ENCODE measurements around the gene NR3C1. TPM values are rescaled to one million over a fixed set of nuclear protein-coding genes. Genes with fewer than 3 reads are reported as not detected.
A peak's percentile ranks its signal among the peaks of the same experiment; 100 is the strongest.

NR3C1 gene
- total RNA-seq, 1 donor from 2014 or later, result 46.7 TPM

DNA sequence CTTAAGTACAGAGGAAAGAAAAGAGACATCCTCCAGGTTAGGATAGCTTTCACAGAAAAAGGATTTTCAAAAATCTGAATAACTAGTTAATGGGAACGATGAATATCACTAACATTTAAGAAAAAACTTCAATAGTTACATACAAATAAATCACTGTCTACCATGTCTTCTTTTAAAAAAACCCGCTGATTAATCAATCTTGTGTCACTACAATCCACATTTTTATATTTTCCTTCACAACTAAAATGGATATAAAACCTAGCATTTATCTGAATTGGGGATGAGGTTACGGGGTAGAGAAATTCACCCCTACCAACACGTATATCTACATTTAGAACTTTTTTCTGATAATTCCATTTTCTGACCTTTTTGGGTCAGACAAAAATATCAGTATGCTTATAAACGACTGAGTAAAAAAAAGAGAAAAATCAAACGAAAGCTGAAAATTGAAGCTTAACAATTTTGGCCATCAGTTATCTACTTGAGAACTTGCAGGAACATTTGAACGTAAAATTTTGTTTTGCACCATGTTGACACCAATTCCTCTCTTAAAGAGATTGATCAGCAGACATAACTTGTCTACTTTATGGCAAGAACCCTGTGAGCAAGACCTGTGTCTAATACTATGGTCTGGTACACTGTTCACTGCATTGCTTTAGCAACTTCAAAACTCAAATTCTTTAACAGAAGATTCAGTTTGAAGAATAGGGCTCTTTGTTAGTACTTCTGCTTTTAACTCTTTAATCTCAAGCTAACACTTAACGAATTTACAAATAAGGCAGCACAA is 4.8 kb downstream of the NR3C1 start:
- TF ChIP-seq POLR2AphosphoS5 (IDR thresholded peaks at IDR 0.05; ENCODE audit: insufficient read depth in 1 of 2, low read depth in 1 of 2), result no peak
- no peak for TF ChIP-seq POLR2A (IDR thresholded peaks at IDR 0.05)
- TF ChIP-seq, protein P1, sequence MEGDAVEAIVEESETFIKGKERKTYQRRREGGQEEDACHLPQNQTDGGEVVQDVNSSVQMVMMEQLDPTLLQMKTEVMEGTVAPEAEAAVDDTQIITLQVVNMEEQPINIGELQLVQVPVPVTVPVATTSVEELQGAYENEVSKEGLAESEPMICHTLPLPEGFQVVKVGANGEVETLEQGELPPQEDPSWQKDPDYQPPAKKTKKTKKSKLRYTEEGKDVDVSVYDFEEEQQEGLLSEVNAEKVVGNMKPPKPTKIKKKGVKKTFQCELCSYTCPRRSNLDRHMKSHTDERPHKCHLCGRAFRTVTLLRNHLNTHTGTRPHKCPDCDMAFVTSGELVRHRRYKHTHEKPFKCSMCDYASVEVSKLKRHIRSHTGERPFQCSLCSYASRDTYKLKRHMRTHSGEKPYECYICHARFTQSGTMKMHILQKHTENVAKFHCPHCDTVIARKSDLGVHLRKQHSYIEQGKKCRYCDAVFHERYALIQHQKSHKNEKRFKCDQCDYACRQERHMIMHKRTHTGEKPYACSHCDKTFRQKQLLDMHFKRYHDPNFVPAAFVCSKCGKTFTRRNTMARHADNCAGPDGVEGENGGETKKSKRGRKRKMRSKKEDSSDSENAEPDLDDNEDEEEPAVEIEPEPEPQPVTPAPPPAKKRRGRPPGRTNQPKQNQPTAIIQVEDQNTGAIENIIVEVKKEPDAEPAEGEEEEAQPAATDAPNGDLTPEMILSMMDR (IDR thresholded peaks at IDR 0.05), result no peak
- no peak overlapping the region for H3K27ac ChIP-seq
- intact Hi-C loops (cut with DNase I), result no loop called here
- no peaks in the 10 kb centered on the region for H3K9me3 ChIP-seq
- no peak for DNase-seq (ENCODE audit: extremely low spot score in 2 of 2)
- peaks cover 85% of the 10 kb centered on the region for H3K4me1 ChIP-seq
- no peaks in the 10 kb centered on the region for H3K27me3 ChIP-seq
- peaks cover 0 to 4% of the 10 kb centered on the region in 2 donors for H3K36me3 ChIP-seq
- H3K4me3 ChIP-seq, result peak overlapping the region; percentile 7 to 77

- DNase-seq (ENCODE audit: extremely low spot score in 2 of 2), result no peak
- no peaks in the 10 kb centered on the region for H3K27me3 ChIP-seq
- H3K4me3 ChIP-seq, result peak overlapping the region in 1 of 2 donors; percentile 77
- no peaks in the 10 kb centered on the region for H3K9me3 ChIP-seq
- intact Hi-C loops (cut with DNase I), result no loop called here
- H3K27ac ChIP-seq, result no peak overlapping the region
- TF ChIP-seq, protein P1 (IDR thresholded peaks at IDR 0.05), result no peak
- TF ChIP-seq POLR2A (IDR thresholded peaks at IDR 0.05) (no peak), POLR2AphosphoS5 (IDR thresholded peaks at IDR 0.05; ENCODE audit: insufficient read depth in 1 of 2, low read depth in 1 of 2) (no peak)
- peaks cover 0 to 4% of the 10 kb centered on the region in 2 donors for H3K36me3 ChIP-seq
- peaks cover 91% of the 10 kb centered on the region for H3K4me1 ChIP-seq
Observed at GRCh38 chr5:143398053-143398355, 5.5 kb downstream of the NR3C1 start.

DNA sequence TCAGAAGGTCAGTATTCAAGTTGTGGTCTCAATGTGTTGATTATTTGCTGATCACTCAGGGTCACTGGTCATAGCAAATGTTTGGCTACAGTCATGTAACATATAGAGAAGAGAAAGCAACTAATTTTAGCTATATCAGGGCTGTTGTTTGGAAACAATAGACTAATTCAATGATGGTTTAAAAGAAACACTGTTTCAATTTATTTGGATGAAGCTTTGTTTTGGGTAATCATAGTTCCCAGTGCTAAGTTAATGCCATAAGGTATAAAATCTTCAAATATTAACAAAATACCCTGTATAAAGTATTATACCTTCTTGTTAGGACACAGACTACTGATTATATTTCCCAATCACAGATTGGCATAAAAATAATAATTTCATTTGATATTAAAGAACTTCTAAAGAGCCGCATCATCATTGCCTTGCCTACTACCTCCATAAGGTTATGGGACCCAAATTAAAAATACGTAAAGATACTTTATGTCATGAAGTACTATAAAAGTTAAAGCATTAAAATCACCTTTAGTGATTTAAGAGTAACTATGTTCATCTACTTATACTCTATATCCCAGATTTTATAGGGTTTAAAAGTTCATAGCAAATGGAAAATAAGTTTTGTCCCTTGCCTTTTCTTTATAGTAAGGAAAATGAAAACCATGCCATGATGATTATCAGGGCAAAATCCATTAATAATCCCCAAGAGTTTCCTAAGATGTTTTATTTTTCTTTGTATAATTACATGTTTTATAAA is 6.0 kb downstream of the NR3C1 start:
- Histone ChIP-seq H3K4me3 (peak overlapping the region in 1 of 2 donors; percentile 77), H3K4me1 (peaks cover 96% of the 10 kb centered on the region), H3K36me3 (peaks cover 0 to 4% of the 10 kb centered on the region in 2 donors), H3K9me3 (no peaks in the 10 kb centered on the region), H3K27me3 (no peaks in the 10 kb centered on the region), H3K27ac (no peak overlapping the region)
- DNase-seq (ENCODE audit: extremely low spot score in 2 of 2), result no peak
- TF ChIP-seq, protein P1 (IDR thresholded peaks at IDR 0.05), result no peak
- TF ChIP-seq POLR2A (IDR thresholded peaks at IDR 0.05), result no peak
- no peak for TF ChIP-seq POLR2AphosphoS5 (IDR thresholded peaks at IDR 0.05; ENCODE audit: insufficient read depth in 1 of 2, low read depth in 1 of 2)
- intact Hi-C loops (cut with DNase I), result no loop called here

GRCh38 chr5:143396353-143396940 is 7.0 kb downstream of the NR3C1 start:
- peak overlapping the region; percentile 12 to 17 for H3K4me3 ChIP-seq
- peaks cover 97% of the 10 kb centered on the region for H3K4me1 ChIP-seq
- no peaks in the 10 kb centered on the region for H3K9me3 ChIP-seq
- intact Hi-C loops (cut with DNase I), result no loop called here
- DNase-seq (ENCODE audit: extremely low spot score in 2 of 2), result no peak
- TF ChIP-seq POLR2AphosphoS5 (IDR thresholded peaks at IDR 0.05; ENCODE audit: insufficient read depth in 1 of 2, low read depth in 1 of 2), result no peak
- TF ChIP-seq, protein P1 (IDR thresholded peaks at IDR 0.05), result no peak
- H3K27ac ChIP-seq, result no peak overlapping the region
- no peaks in the 10 kb centered on the region for H3K27me3 ChIP-seq
- peaks cover 0 to 4% of the 10 kb centered on the region in 2 donors for H3K36me3 ChIP-seq
